GM12892 (cell line): Measurements from ENCODE around the gene MGLL.

Source experiments
- DNase-seq: peaks from one replicate; pipeline ENCODE4 v3.0.0; 2011; ENCODE audit not compliant: insufficient read length
- FAIRE-seq: peaks from 2 replicates; lab custom pipeline; 2011; peaks lifted over from hg19 to GRCh38; lab: Jason Lieb, UNC
- POLR2A ChIP-seq: IDR thresholded peaks from 2 replicates; pipeline ENCODE4 v1.6.1; 2011; ENCODE audit warnings: low read depth, low read length, control low read depth
- POLR2AphosphoS5 ChIP-seq: IDR thresholded peaks from 2 replicates; pipeline ENCODE4 v1.6.1; 2011; ENCODE audit warnings: low read depth, low read length, control low read depth
- TAF1 ChIP-seq: IDR thresholded peaks from 2 replicates; pipeline ENCODE4 v1.6.1; 2011; ENCODE audit warnings: low read depth, mild to moderate bottlenecking, control low read depth, low read length, borderline replicate concordance

Gene MGLL

GRCh38 chr3:127767126-127767525 is 55.2 kb downstream of the MGLL start:
- TF ChIP-seq POLR2A (no peak), POLR2AphosphoS5 (no peak), TAF1 (no peak)
- FAIRE-seq (peak; percentile 54), DNase-seq (no peak)

GRCh38 chr3:127765735-127766134 is 56.6 kb downstream of the MGLL start:
- DNase-seq (no peak), FAIRE-seq (no peak)
- TF ChIP-seq TAF1, result no peak
- no peak for TF ChIP-seq POLR2AphosphoS5
- TF ChIP-seq POLR2A, result no peak

- DNase-seq (no peak), FAIRE-seq (peak; percentile 81)
- no peak for TF ChIP-seq TAF1
- TF ChIP-seq POLR2A, result no peak
- TF ChIP-seq POLR2AphosphoS5, result no peak
These were observed 57.4 kb downstream of the MGLL start for GRCh38 chr3:127764841-127765362.

GRCh38 chr3:127764301-127764700 is 58.0 kb downstream of the MGLL start:
- TF ChIP-seq TAF1, result no peak
- no peak for TF ChIP-seq POLR2AphosphoS5
- TF ChIP-seq POLR2A, result no peak
- DNase-seq (no peak), FAIRE-seq (peak; percentile 83)

GRCh38 chr3:127763816-127764215 is 58.5 kb downstream of the MGLL start:
- FAIRE-seq, result peak; percentile 33
- no peak for DNase-seq
- TF ChIP-seq TAF1 (no peak), POLR2AphosphoS5 (no peak), POLR2A (no peak)

- DNase-seq (no peak), FAIRE-seq (peak; percentile 30)
- no peak for TF ChIP-seq POLR2AphosphoS5
- no peak for TF ChIP-seq POLR2A
These were observed 59.0 kb downstream of the MGLL start for GRCh38 chr3:127763337-127763736.

- no peak for FAIRE-seq
- no peak for DNase-seq
- TF ChIP-seq TAF1 (no peak), POLR2AphosphoS5 (no peak), POLR2A (no peak)
These were observed 59.6 kb downstream of the MGLL start for GRCh38 chr3:127762787-127763105.

- FAIRE-seq (peak; percentile 97), DNase-seq (no peak)
- TF ChIP-seq POLR2A (peak; percentile 65), POLR2AphosphoS5 (peak; percentile 50), TAF1 (0 out of 2 replicates have a peak, but pooled peaks have one; percentile 12)
These were observed 60.1 kb downstream of the MGLL start for GRCh38 chr3:127762077-127762786.

- DNase-seq (no peak), FAIRE-seq (peak; percentile 92)
- no peak for TF ChIP-seq TAF1
- peak; percentile 59; the same call in 1 of the 2 replicates for TF ChIP-seq POLR2A
- TF ChIP-seq POLR2AphosphoS5, result peak; percentile 78
These were observed 60.9 kb downstream of the MGLL start for GRCh38 chr3:127761441-127761801.

GRCh38 chr3:127760791-127761440 is 61.4 kb downstream of the MGLL start:
- DNase-seq (no peak), FAIRE-seq (no peak)
- no peak for TF ChIP-seq TAF1
- TF ChIP-seq POLR2AphosphoS5, result no peak
- TF ChIP-seq POLR2A, result no peak

- no peak for TF ChIP-seq TAF1
- no peak for TF ChIP-seq POLR2A
- no peak for TF ChIP-seq POLR2AphosphoS5
- DNase-seq (no peak), FAIRE-seq (no peak)
These were observed 62.0 kb downstream of the MGLL start for GRCh38 chr3:127760361-127760760.

- TF ChIP-seq POLR2AphosphoS5 (no peak), TAF1 (no peak), POLR2A (no peak)
- FAIRE-seq, result no peak
- no peak for DNase-seq
These were observed 62.5 kb downstream of the MGLL start for GRCh38 chr3:127759826-127760225.
